Dendritic cell treated with granulocyte-macrophage colony-stimulating factor and Interleukin-4, amounts not matched to agents 40 ng/mL and 50 ng/mL, for 4 days (primary cell): ENCODE data around the gene HMCN2.

Source experiments
- H3K27ac Mint-ChIP-seq: one replicate; pipeline ENCODE4 v1.8.0; 2022; ENCODE audit warnings: mild to moderate bottlenecking, mixed read lengths
- H3K27me3 Mint-ChIP-seq: one replicate; pipeline ENCODE4 v1.8.0; 2022; ENCODE audit warnings: mild to moderate bottlenecking, mixed read lengths
- H3K36me3 Mint-ChIP-seq: one replicate; pipeline ENCODE4 v1.8.0; 2022; ENCODE audit warnings: low read depth, mixed read lengths
- H3K4me1 Mint-ChIP-seq: one replicate; pipeline ENCODE4 v1.8.0; 2022; ENCODE audit warnings: low read depth, mixed read lengths
- H3K4me3 Mint-ChIP-seq: one replicate; pipeline ENCODE4 v1.8.0; 2022; ENCODE audit warnings: mild to moderate bottlenecking, moderate library complexity, mixed read lengths
- H3K9me3 Mint-ChIP-seq: one replicate; pipeline ENCODE4 v1.8.0; 2022; ENCODE audit warnings: mixed read lengths
- intact Hi-C: fragments of 100-400 bp; cut with micrococcal nuclease; formaldehyde crosslinking; loops from one replicate; pipeline ENCODE4 v1.15.0; 2022

HMCN2 gene

GRCh38 chr9:130298662-130299279 lies 33.2 kb downstream of the HMCN2 start:
- Mint-ChIP-seq H3K27ac (no peak overlapping the region), H3K4me3 (no peak overlapping the region)
- intact Hi-C loops, result no loop called here

GRCh38 chr9:130299785-130300615 lies 34.4 kb downstream of the HMCN2 start:
- Mint-ChIP-seq H3K27ac (no peak overlapping the region), H3K4me3 (no peak overlapping the region)

More at GRCh38 chr9:130298662-130299279, 33.2 kb downstream of the HMCN2 start:
- Mint-ChIP-seq H3K36me3 (no peaks in the 10 kb centered on the region), H3K27me3 (peaks cover 2% of the 10 kb centered on the region), H3K4me1 (no peaks in the 10 kb centered on the region), H3K9me3 (no peaks in the 10 kb centered on the region)

GRCh38 chr9:130300739-130301138 lies 35.2 kb downstream of the HMCN2 start:
- intact Hi-C loops, result no loop called here
- Mint-ChIP-seq H3K4me1 (no peaks in the 10 kb centered on the region), H3K4me3 (no peak overlapping the region), H3K36me3 (no peaks in the 10 kb centered on the region), H3K27me3 (no peaks in the 10 kb centered on the region), H3K27ac (no peak overlapping the region), H3K9me3 (no peaks in the 10 kb centered on the region)

More at GRCh38 chr9:130299785-130300615, 34.4 kb downstream of the HMCN2 start:
- Mint-ChIP-seq H3K4me1 (no peaks in the 10 kb centered on the region), H3K27me3 (no peaks in the 10 kb centered on the region), H3K36me3 (no peaks in the 10 kb centered on the region), H3K9me3 (no peaks in the 10 kb centered on the region)
- intact Hi-C loops, result no loop called here

DNA sequence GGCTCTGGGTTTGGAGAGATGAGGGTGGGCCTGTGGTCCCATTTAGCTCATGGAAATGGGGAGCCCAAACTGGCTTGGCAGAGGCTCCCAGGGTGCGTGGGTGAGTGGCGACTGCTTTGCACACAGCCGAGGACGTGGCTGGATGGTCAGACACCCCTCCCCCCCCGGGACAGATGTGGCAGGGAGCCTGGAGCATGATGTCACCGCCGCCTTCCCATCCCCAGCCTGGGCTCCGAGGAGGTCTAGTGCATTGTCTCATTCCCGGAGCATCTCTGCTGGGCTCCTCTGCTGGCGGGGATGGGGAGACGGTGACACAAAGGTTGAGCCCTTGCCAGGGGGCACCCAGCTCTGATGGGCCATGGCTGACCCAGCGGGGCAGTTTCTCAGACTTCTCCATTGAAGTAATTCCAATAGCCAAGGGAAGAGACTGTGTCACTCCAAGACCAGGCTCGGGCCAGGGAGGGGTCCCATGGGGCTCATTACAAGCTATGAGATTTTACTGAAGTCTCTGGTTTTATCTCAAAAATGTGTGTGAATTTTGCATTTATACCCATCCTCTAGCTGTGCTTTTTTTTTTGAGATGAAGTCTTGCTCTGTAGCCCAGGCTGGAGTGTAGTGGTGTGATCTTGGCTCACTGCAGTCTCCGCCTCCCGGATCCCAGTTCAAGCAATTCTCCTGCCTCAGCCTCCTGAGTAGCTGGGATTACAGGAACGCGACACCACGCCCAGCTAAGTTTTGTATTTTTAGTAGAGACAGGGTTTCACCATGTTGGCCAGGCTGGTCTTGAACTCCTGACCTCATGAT lies 36.1 kb downstream of the HMCN2 start:
- intact Hi-C loops, result no loop called here
- Mint-ChIP-seq H3K4me3 (no peak overlapping the region), H3K27me3 (no peaks in the 10 kb centered on the region), H3K27ac (no peak overlapping the region), H3K36me3 (no peaks in the 10 kb centered on the region), H3K4me1 (no peaks in the 10 kb centered on the region), H3K9me3 (no peaks in the 10 kb centered on the region)

DNA sequence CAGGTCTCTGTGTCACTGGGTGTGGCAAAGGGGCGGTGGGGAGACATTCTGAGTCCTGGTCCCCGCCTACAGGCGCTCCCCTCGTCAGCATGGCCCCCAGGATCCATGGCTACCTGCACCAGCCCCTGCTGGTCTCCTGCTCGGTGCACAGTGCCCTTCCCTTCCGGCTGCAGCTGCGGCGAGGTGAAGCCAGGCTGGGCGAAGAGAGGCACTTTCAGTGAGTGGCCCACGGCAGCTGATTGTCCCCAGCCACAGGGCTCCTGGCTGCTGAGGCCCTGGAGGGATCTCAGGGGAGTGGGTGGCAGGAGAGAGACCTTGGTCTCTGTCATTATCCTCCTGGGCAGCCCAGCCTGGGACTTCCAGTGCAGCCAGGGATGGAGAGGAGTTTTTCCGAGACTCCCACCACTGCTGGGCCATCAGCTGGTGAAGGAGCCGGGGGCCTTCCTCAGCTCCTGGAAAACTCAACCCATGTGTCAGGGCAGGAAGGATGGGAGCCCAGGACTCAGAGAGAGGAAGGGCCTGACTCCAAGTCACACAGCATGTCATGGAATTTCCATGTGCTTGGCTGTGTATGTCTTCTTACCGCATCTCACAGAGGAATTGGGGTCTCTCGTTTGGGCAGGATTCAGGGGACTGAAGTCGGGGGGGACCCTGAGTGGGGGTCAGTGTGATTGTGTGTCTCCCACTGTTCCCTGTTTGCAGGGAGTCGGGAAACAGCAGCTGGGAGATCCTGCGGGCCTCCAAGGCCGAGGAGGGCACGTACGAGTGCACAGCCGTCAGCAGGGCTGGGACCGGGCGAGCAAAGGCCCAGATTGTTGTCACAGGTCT lies 37.4 kb downstream of the HMCN2 start:
- intact Hi-C loops, result no loop called here
- Mint-ChIP-seq H3K9me3 (no peaks in the 10 kb centered on the region), H3K27me3 (no peaks in the 10 kb centered on the region), H3K4me3 (no peak overlapping the region), H3K4me1 (no peaks in the 10 kb centered on the region), H3K36me3 (no peaks in the 10 kb centered on the region), H3K27ac (no peak overlapping the region)

DNA sequence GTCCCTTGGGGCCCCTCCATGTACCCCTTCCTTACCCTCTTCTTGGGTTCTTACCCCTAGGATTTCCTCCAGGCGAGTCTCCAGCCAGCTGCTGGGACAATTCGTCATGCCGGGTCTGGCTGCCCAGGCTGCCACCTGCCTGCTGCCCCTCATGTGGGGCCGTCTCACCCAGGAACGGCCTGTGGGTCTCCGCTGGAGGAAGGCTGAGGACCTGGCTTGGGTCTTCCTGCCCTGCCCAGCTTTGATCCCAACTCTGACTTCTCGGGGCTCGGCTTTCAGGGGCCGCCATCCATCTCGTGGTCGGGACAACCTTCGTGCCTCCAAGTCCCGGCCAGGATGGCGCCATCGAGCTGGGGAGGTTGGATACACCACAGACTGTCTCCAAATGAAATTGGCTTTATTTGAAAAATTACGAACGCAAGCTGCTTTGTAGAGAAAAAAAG lies 38.1 kb downstream of the HMCN2 start:
- no peaks in the 10 kb centered on the region for H3K27me3 Mint-ChIP-seq
- intact Hi-C loops, result no loop called here
- no peak overlapping the region for H3K27ac Mint-ChIP-seq
- no peaks in the 10 kb centered on the region for H3K9me3 Mint-ChIP-seq
- no peaks in the 10 kb centered on the region for H3K4me1 Mint-ChIP-seq
- H3K36me3 Mint-ChIP-seq, result no peaks in the 10 kb centered on the region
- no peak overlapping the region for H3K4me3 Mint-ChIP-seq

DNA sequence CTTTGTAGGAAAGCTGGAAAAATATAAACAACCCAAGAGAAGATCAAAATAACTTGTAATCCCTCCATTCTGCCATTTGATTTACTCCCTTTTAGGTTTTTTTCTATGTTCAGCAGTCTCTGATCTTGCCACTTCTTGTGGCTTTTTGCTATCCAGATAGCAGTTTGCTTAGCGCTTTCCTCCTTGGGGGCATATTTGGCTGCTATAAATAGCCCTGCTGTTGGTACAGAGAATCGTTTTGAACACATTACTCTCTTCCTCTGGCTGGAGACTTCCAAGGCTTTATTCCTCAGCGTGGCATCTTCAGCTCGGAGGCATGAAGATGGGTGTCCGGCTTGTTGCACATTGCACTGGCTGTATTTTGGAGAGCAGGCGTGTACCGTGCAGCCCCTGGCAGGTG lies 38.6 kb downstream of the HMCN2 start:
- no peak overlapping the region for H3K4me3 Mint-ChIP-seq
- no peaks in the 10 kb centered on the region for H3K9me3 Mint-ChIP-seq

DNA sequence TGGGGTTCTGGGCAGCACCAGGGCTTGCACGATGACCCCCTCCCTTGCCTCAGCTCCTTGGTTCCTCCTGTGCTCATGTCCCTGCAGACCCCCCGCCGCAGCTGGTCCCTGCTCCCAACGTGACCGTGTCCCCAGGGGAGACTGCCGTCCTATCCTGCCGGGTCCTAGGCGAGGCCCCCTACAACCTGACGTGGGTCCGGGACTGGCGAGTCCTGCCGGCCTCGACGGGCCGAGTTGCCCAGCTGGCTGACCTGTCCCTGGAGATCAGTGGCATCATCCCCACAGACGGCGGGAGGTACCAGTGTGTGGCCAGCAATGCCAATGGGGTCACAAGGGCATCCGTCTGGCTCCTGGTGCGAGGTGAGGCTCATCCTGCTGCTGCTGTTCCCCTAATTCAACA lies 39.1 kb downstream of the HMCN2 start:
- intact Hi-C loops, result no loop called here
- Mint-ChIP-seq H3K9me3 (no peaks in the 10 kb centered on the region), H3K27me3 (no peaks in the 10 kb centered on the region), H3K27ac (no peak overlapping the region), H3K4me3 (no peak overlapping the region), H3K4me1 (no peaks in the 10 kb centered on the region), H3K36me3 (no peaks in the 10 kb centered on the region)

More for the DNA sequence above, 38.6 kb downstream of the HMCN2 start:
- Mint-ChIP-seq H3K4me1 (no peaks in the 10 kb centered on the region), H3K27ac (no peak overlapping the region), H3K27me3 (no peaks in the 10 kb centered on the region), H3K36me3 (no peaks in the 10 kb centered on the region)
- intact Hi-C loops, result no loop called here

GRCh38 chr9:130305381-130305780 lies 39.8 kb downstream of the HMCN2 start:
- H3K9me3 Mint-ChIP-seq, result no peaks in the 10 kb centered on the region
- H3K36me3 Mint-ChIP-seq, result no peaks in the 10 kb centered on the region
- no peaks in the 10 kb centered on the region for H3K27me3 Mint-ChIP-seq
- H3K4me3 Mint-ChIP-seq, result no peak overlapping the region
- intact Hi-C loops, result no loop called here
- H3K4me1 Mint-ChIP-seq, result no peaks in the 10 kb centered on the region
- H3K27ac Mint-ChIP-seq, result no peak overlapping the region

- Mint-ChIP-seq H3K9me3 (no peaks in the 10 kb centered on the region), H3K4me3 (no peak overlapping the region), H3K4me1 (no peaks in the 10 kb centered on the region), H3K27me3 (no peaks in the 10 kb centered on the region), H3K36me3 (no peaks in the 10 kb centered on the region), H3K27ac (no peak overlapping the region)
- intact Hi-C loops, result no loop called here
Observed at GRCh38 chr9:130306823-130307666, 41.5 kb downstream of the HMCN2 start.

DNA sequence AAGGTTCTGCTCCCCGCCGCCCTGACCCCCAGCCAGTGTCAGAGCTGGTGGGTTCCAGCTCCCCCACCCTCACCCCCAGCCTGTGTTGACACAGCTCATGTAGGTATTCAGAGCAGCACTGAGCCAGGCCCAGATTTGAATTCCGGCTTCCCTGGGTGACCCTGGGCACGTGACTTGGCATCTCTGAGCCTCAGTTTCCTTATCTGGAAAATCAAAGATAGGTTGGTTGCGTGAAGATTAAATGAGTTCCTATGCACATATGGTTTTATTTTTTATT lies 42.0 kb downstream of the HMCN2 start:
- H3K9me3 Mint-ChIP-seq, result no peaks in the 10 kb centered on the region
- no peak overlapping the region for H3K27ac Mint-ChIP-seq
- no peaks in the 10 kb centered on the region for H3K27me3 Mint-ChIP-seq
- no peaks in the 10 kb centered on the region for H3K4me1 Mint-ChIP-seq
- H3K36me3 Mint-ChIP-seq, result no peaks in the 10 kb centered on the region
- intact Hi-C loops, result no loop called here
- H3K4me3 Mint-ChIP-seq, result no peak overlapping the region

GRCh38 chr9:130308081-130308571 lies 42.6 kb downstream of the HMCN2 start:
- Mint-ChIP-seq H3K27me3 (no peaks in the 10 kb centered on the region), H3K27ac (no peak overlapping the region), H3K4me1 (no peaks in the 10 kb centered on the region), H3K36me3 (no peaks in the 10 kb centered on the region), H3K9me3 (no peaks in the 10 kb centered on the region), H3K4me3 (no peak overlapping the region)
- intact Hi-C loops, result no loop called here
